ENCODE results near the gene FOXI2.

FOXI2 gene

GRCh38 chr10:127744956-127745355 is 8.0 kb downstream of the FOXI2 start:
- DNase-seq, result no peak

GRCh38 chr10:127745861-127746260 is 8.9 kb downstream of the FOXI2 start:
- no peak for DNase-seq

GRCh38 chr10:127755753-127756152 is 18.8 kb downstream of the FOXI2 start:
- no peak for DNase-seq

- DNase-seq, result no peak
These were observed 19.3 kb downstream of the FOXI2 start for GRCh38 chr10:127756264-127756663.

GRCh38 chr10:127757033-127757432 is 20.0 kb downstream of the FOXI2 start:
- no peak for DNase-seq

- no peak for DNase-seq
These were observed 22.3 kb downstream of the FOXI2 start for GRCh38 chr10:127759276-127759675.

- DNase-seq, result no peak
These were observed 25.9 kb downstream of the FOXI2 start for GRCh38 chr10:127762925-127763324.

- no peak for DNase-seq
These were observed 38.0 kb downstream of the FOXI2 start for GRCh38 chr10:127774766-127775559.

GRCh38 chr10:127776816-127777215 is 39.8 kb downstream of the FOXI2 start:
- no peak for DNase-seq

GRCh38 chr10:127781412-127781811 is 44.4 kb downstream of the FOXI2 start:
- DNase-seq, result no peak

GRCh38 chr10:127787873-127788272 is 50.9 kb downstream of the FOXI2 start:
- no peak for DNase-seq

- no peak for DNase-seq
These were observed 53.2 kb downstream of the FOXI2 start for GRCh38 chr10:127790066-127790624.
